GM19372 (cell line): Measurements from ENCODE around the gene STX1B.
"Not testable (repeated sequence)": the region's sequence is repeated elsewhere in the genome, so short reads cannot be mapped to it uniquely, and the experiment has no call there.

ENCODE experiments used
- ATAC-seq: cut with Tn5 transposase; IDR thresholded peaks from one replicate; pipeline ENCODE4 v1.9.1; 2021; ENCODE audit warnings: mild to moderate bottlenecking, low read depth, moderate library complexity; ENCODE audit not compliant: unreplicated experiment

The STX1B gene

DNA sequence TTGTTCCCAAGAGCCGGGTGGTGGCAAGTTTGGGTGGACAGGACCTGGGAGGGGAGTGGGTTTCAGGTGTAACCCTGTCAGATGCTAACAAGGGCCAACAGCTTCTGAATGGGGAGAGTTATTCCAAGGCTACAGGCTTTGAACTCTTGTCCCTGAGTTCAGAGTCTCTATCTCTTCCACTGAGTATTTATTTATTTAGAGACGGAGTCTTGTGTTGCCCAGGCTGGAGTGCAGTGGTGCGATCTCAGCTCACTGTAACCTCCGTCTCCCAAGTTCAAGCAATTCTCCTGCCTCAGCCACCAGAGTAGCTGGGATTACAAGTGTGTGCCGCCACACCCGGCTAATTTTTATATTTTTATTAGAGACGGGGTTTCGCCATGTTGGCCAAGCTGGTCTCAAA lies 55.4 kb downstream of the STX1B start:
- ATAC-seq, result no peak

- no peak for ATAC-seq
Observed at GRCh38 chr16:30953511-30954124, 56.8 kb downstream of the STX1B start.

DNA sequence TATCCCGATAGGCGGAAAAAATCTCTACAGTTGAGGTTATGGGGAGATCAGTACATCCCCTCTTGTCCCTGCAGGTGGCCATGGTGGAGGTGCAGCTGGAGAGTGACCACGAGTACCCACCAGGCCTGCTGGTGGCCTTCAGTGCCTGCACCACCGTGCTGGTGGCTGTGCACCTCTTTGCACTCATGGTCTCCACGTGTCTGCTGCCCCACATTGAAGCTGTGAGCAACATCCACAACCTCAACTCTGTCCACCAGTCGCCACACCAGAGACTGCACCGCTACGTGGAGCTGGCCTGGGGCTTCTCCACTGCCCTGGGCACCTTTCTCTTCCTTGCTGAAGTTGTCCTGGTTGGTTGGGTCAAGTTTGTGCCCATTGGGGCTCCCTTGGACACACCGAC lies 57.3 kb downstream of the STX1B start:
- no peak for ATAC-seq

DNA sequence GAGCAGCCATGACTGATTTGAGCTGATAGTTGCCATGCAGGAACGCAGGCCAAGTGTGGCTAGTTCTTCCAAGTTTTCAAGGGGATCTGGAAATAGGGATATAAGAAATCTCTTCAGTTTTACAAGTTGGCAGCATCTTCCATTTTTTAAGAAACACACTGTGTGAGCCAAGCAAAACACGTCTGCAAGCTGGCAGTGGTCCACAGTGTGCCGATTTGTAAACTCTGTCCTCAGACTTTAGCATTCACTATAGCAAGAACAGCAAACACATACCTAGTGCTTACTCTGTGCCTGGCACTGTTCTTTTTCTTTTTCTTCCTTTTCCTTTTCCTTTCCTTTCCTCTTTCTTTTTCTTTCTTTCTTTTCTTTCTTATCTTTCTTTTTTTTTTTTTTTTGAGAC lies 58.7 kb downstream of the STX1B start:
- ATAC-seq, result no peak

- ATAC-seq, result no peak
Observed at GRCh38 chr16:30951193-30951592, 59.2 kb downstream of the STX1B start.

- ATAC-seq, result peak; percentile 10
Observed at GRCh38 chr16:30950516-30951065, 59.8 kb downstream of the STX1B start.

- ATAC-seq, result peak; percentile 50
Observed at GRCh38 chr16:30949650-30950515, 60.6 kb downstream of the STX1B start.

DNA sequence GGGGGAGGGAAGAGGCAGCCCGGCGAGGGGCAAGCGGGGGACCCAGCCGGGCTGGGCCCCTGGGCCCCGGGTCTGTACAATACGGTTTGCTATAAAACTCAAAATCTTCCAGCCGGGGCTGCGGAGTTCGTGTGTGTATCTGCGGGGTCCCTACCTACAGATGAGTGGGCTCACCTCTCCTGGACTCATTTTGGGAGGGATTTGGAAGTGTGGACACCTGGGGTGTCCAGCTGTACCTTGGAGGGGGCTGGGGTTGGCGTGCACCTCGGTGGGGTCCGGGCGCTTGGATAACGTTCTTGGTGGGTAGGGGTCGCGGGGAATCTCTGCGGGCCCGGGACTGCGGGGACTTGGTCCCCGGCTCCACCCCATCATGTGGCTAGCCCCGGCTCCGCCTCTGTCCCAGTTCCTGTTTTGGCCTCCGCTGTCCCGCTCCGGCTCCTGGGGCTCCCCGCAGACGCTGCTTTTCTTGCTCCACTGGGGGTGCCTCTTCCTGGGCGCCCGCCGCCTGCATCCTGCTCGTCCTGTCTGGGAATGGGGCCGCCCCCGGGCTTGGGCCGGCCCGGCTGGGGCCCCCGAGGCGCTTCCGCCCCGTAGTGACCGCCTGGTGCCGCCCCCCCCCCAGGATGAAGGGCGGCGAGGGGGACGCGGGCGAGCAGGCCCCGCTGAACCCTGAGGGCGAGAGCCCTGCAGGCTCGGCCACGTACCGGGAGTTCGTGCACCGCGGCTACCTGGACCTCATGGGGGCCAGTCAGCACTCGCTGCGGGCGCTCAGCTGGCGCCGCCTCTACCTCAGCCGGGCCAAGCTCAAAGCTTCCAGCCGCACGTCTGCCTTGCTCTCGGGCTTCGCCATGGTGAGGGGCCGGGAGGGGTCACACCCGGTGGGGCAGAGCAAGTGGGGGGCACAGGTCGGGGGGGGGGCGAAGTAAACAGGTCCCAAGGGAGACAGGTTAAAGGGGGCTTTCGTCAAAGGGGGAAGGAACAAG lies 61.5 kb downstream of the STX1B start, which contains the start of gene ORAI3:
Gene ORAI3 (plus strand): TSS at position 402 of the 983 bp plus-strand sequence. CDS start 222 bp downstream, at position 624.
- peak; percentile 60 for ATAC-seq

DNA sequence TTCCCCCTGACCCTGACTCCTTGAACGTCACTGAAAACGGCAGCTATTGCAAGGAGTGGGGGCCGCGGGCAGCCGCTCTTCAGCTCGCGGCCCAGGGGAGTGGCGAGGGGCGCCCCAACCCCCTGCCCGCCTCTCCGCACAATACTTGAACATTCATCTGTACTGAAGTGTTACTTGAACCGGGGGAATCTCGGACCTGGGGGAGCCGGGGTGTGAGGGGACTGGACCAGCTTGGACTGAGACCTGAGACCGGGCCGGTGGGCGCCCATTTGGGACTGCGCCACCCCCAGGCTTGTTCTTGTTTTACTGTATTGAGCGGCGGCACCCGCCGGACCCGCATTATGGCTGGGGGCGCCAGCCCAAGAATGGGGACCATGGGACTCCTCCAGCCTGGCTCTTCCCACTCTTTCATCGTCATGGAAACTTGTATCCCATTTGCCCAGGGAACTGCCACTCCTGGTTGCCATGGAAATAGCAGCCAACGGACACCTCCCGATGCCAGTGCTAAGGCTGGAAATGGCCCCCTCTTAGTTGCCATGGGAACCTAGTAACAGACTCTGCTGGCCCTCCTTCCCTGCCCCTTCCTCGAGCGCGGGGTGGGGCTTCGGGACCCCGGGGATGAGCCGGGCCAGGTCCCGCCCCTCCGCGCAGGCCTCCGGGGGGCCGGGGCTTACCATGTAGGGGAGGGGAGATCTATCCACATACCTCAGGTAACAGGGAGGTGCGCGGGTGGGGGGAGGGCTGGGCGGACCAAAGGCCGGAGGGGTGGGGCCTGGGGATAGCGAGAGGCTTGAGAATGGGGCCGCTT lies 62.4 kb downstream of the STX1B start:
- no peak for ATAC-seq

DNA sequence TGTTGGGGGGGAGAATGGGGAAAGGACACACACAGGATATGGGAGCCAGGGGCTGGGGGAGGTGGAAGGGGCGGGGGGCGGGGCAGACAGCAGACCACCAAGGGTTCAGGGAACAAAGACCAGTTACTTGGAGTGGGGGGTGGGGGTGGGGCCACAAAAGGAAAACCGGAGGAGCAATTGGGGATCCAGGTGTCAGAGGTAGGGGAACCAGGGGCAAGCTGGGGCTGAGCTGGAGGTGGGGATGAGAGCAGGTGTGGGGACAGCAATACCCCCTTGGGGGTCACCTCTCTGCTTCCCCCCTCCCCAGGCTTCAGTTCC lies 62.9 kb downstream of the STX1B start:
- no peak for ATAC-seq

GRCh38 chr16:30946671-30947540 lies 63.5 kb downstream of the STX1B start:
- ATAC-seq, result no peak

GRCh38 chr16:30944352-30944751 lies 66.1 kb downstream of the STX1B start:
- no peak for ATAC-seq

DNA sequence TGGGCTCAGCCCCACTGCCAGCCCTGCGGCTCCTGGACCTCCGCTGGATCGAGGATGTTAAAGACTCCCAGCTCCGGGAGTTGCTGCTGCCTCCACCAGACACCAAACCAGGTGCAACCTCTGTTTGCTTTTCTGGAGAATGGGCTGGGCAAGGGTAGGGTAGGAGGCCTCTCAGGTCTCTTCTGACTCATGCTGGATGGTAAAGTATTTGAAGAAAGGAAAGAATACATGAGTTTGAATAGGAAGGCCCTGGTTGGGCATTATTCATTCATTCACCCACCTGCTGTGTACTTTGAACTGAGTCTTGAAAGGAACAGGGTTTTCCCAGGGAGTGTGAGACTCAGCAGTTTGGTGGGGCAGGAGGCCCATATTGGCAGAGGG lies 68.0 kb downstream of the STX1B start:
- ATAC-seq, result no peak

DNA sequence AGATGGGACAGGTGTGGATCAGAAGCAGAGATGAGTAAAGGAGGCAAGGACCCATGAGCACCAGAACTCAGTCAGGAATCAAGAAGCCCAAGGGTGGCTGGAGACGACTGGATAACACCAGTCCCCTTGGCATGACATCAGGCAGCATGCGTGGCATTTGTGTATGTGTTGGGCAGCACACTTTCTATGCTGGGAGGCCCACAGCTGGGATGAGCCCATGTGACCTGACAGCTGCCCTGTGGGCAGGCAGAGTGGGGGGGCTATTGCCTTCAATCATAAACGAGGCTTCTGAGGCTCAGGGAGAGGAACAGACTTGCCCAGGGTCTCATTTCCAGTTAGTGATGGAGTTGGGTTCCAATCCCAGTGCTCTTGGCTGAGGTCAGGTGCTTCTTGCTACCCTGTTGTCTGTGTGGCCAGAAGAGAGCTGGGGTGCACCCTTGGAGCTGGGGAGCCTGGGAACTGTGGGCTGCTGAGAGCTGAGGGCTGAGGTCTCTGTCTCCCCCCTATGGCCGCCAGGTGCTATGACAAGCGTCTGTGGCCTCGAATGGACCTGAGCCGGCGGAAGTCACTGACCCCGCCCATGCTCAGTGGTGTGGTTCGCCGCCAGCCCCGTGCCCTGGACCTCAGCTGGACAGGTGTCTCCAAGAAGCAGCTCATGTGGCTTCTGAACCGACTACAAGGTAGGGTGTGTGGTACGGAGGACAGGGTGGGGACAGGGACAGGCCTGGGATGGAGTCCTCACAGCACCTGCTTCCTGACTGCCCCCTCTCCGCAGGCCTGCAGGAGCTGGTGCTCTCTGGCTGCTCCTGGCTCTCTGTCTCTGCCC lies 68.6 kb downstream of the STX1B start:
- peak; percentile 85 for ATAC-seq

DNA sequence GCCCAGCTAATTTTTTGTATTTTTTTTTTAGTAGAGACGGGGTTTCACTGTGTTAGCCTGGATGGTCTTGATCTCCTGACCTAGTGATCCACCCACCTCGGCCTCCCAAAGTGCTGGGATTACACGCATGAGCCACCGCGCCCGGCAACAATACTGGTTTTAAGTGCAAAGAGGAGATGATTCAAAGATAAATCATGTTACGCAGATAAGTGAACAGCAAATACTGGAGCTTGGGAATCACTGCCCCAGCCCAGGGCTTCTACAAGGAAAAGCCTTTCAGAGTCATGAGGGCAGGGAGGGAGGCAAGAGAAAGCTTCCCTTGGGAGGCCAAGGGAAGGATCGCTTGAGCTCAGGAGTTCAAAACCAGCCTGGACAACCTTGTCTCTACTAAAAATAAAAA lies 70.9 kb downstream of the STX1B start:
- not testable (repeated sequence) for ATAC-seq
